HG03442 (cell line): ENCODE data around the gene LARP4.
"Not testable (repeated sequence)": the region's sequence is repeated elsewhere in the genome, so short reads cannot be mapped to it uniquely, and the experiment has no call there.

Experiments used
- ATAC-seq: cut with Tn5 transposase; IDR thresholded peaks from one replicate; pipeline ENCODE4 v1.9.1; 2021; ENCODE audit warnings: mild to moderate bottlenecking, moderate library complexity; ENCODE audit not compliant: unreplicated experiment

LARP4 gene

GRCh38 chr12:50400638-50401499, at the start of gene LARP4:
LARP4 (plus strand) TSS chr12:50400885; CDS start chr12:50401011, 126 bp downstream.
- ATAC-seq = peak; percentile 91

- ATAC-seq = no peak
Measured at GRCh38 chr12:50351120-50352043, 49.3 kb upstream of the LARP4 start.

- no peak for ATAC-seq
Measured at GRCh38 chr12:50353404-50353803, 47.3 kb upstream of the LARP4 start.

GRCh38 chr12:50353869-50354593, 46.7 kb upstream of the LARP4 start:
- ATAC-seq = no peak

GRCh38 chr12:50354908-50355307, 45.8 kb upstream of the LARP4 start:
- no peak for ATAC-seq

- ATAC-seq = no peak
Measured at GRCh38 chr12:50355365-50355764, 45.3 kb upstream of the LARP4 start.

- ATAC-seq = no peak
Measured at GRCh38 chr12:50362671-50363070, 38.0 kb upstream of the LARP4 start.

- no peak for ATAC-seq
Measured at GRCh38 chr12:50363141-50363540, 37.5 kb upstream of the LARP4 start.

GRCh38 chr12:50365709-50366406, 34.8 kb upstream of the LARP4 start:
- no peak for ATAC-seq

- not testable (repeated sequence) for ATAC-seq
Measured at GRCh38 chr12:50370672-50371071, 30.0 kb upstream of the LARP4 start.

GRCh38 chr12:50375802-50376201, 24.9 kb upstream of the LARP4 start:
- ATAC-seq = no peak

- no peak for ATAC-seq
Measured at GRCh38 chr12:50380761-50381325, 19.8 kb upstream of the LARP4 start.

- ATAC-seq = no peak
Measured at GRCh38 chr12:50387487-50387886, 13.2 kb upstream of the LARP4 start.

- ATAC-seq = no peak
Measured at GRCh38 chr12:50387972-50388478, 12.7 kb upstream of the LARP4 start.

- not testable (repeated sequence) for ATAC-seq
Measured at GRCh38 chr12:50388793-50389192, 11.9 kb upstream of the LARP4 start.

GRCh38 chr12:50390316-50390741, 10.4 kb upstream of the LARP4 start:
- no peak for ATAC-seq

- ATAC-seq = no peak
Measured at GRCh38 chr12:50394469-50395029, 6.1 kb upstream of the LARP4 start.

- ATAC-seq = no peak
Measured at GRCh38 chr12:50397117-50397650, 3.5 kb upstream of the LARP4 start.

GRCh38 chr12:50398931-50399330, 1.8 kb upstream of the LARP4 start:
- no peak for ATAC-seq
